ENCODE measurements around the gene FBXW5. TPM values are rescaled to one million over a fixed set of nuclear protein-coding genes. Genes with fewer than 3 reads are reported as not detected.

FBXW5 gene
- total RNA-seq: 100 to 1,000 TPM in 3 of 4 donors, 10 to 100 TPM in 1; 87.9 to 363 (median 126) TPM

- no peak for TF ChIP-seq CTCF (IDR thresholded peaks at IDR 0.05; ENCODE audit: low read depth)
Measured at GRCh38 chr9:136944519-136945332, at the start of gene FBXW5, which contains the start of gene C8G. Gene FBXW5 (minus strand): TSS chr9:136944738. CDS start chr9:136944083, 655 bp downstream. Gene C8G (plus strand): TSS chr9:136945243. CDS start chr9:136945321, 78 bp downstream.

GRCh38 chr9:136992819-136993369 is 48.4 kb upstream of the FBXW5 start:
- no peak for TF ChIP-seq CTCF (IDR thresholded peaks at IDR 0.05; ENCODE audit: low read depth)

GRCh38 chr9:136991993-136992818 is 47.7 kb upstream of the FBXW5 start, which contains the start of gene PAXX:
Gene PAXX (plus strand): TSS chr9:136992422. CDS start chr9:136992444, 22 bp downstream.
- TF ChIP-seq CTCF (IDR thresholded peaks at IDR 0.05; ENCODE audit: low read depth): no peak

- no peak for TF ChIP-seq CTCF (IDR thresholded peaks at IDR 0.05; ENCODE audit: low read depth)
Measured at GRCh38 chr9:136990242-136990911, 45.8 kb upstream of the FBXW5 start.

GRCh38 chr9:136988872-136989271 is 44.3 kb upstream of the FBXW5 start:
- no peak for TF ChIP-seq CTCF (IDR thresholded peaks at IDR 0.05; ENCODE audit: low read depth)

- TF ChIP-seq CTCF (IDR thresholded peaks at IDR 0.05; ENCODE audit: low read depth): no peak
Measured at GRCh38 chr9:136985853-136986252, 41.3 kb upstream of the FBXW5 start.

All from subcutaneous adipose tissue (tissue), 4 donors.